ENCODE results near the gene TBKBP1.
"Not testable (repeated sequence)": the region's sequence is repeated elsewhere in the genome, so short reads cannot be mapped to it uniquely, and the experiment has no call there.

Gene TBKBP1

GRCh38 chr17:47675380-47676198 is 18.4 kb upstream of the TBKBP1 start:
- DNase-seq, result peak in 1 of 42 donors; percentile 28

GRCh38 chr17:47676199-47676472 is 17.8 kb upstream of the TBKBP1 start:
- no peak for DNase-seq
- intact Hi-C loops (cut with DNase I), result no loop called here

More at GRCh38 chr17:47675380-47676198, 18.4 kb upstream of the TBKBP1 start:
- intact Hi-C loops (cut with DNase I), result no loop called here

- intact Hi-C loops (cut with DNase I), result no loop called here
- DNase-seq, result no peak
These were observed 17.3 kb upstream of the TBKBP1 start for GRCh38 chr17:47676510-47677165.

- intact Hi-C loops (cut with DNase I), result no loop called here
- peak in 1 of 42 donors; percentile 31 for DNase-seq
These were observed 15.8 kb upstream of the TBKBP1 start for GRCh38 chr17:47678196-47678595.

DNA sequence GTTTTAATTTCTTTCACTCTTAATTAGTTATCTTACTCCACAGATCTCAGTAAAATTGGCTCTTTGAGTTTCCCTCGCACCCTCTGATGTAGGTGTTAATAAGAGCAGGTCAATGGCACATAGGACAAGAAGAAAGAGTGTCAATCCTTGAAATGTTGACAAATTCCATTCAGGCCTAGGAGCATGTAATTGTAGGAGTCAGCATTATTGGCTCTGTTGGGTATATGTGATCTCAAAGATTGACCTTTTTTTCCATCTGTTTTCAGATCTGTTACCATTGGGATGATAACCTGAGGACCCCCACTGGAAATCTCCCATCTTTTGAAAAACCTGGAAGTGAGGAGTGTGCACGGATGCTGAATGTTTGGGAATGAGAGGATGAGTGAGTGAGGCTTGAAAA is 11.8 kb upstream of the TBKBP1 start:
- intact Hi-C loops (cut with DNase I), result no loop called here
- no peak for DNase-seq

DNA sequence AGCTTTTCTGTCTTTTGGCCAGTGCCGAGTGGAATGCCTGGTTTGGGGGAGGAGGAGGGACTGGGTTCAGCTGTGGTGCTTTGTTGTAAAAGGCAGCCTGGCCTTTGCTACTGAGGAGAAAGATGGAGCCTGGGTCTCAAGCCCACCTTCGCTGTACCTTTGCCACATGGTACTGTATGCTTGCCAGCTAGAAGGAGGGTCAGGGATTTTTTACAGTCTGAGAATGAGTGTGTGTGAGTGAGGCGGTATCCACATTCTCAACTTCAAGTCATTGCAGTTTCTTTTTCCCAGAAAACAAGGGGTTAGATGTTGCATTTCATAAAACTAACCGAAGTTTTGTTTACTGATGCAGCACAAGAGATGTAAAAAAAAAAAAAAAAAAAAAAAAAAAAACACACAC is 11.2 kb upstream of the TBKBP1 start:
- DNase-seq; intact Hi-C loops (cut with DNase I): not testable (repeated sequence)

DNA sequence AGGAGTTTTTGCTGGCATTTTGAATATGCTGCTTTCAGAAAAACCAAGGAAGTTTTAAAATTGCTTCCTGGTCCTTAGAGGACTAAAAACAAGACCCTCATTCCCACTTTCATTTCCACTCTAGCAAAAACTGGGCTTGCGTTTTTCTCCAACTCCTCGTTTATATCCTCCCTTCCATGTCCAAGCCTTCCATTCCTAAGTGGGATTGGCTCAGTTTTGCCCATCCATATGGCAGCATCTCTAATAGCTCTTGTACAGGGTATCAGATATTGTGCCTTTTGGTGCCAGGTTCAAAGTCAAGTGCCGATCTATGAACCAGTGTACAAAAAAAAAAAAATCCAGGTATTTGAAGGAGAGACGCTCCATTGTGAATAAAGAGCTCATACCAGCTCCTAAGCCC is 9.9 kb upstream of the TBKBP1 start:
- peak in 1 of 42 donors; percentile 28 for DNase-seq
- intact Hi-C loops (cut with DNase I), result no loop called here

- intact Hi-C loops (cut with DNase I), result no loop called here
- no peak for DNase-seq
These were observed 9.3 kb upstream of the TBKBP1 start for GRCh38 chr17:47684535-47685193.

GRCh38 chr17:47685556-47686275 is 8.2 kb upstream of the TBKBP1 start:
- DNase-seq, result no peak
- intact Hi-C loops (cut with DNase I), result no loop called here

GRCh38 chr17:47686276-47686635 is 7.7 kb upstream of the TBKBP1 start:
- DNase-seq, result no peak
- intact Hi-C loops (cut with DNase I), result no loop called here

DNA sequence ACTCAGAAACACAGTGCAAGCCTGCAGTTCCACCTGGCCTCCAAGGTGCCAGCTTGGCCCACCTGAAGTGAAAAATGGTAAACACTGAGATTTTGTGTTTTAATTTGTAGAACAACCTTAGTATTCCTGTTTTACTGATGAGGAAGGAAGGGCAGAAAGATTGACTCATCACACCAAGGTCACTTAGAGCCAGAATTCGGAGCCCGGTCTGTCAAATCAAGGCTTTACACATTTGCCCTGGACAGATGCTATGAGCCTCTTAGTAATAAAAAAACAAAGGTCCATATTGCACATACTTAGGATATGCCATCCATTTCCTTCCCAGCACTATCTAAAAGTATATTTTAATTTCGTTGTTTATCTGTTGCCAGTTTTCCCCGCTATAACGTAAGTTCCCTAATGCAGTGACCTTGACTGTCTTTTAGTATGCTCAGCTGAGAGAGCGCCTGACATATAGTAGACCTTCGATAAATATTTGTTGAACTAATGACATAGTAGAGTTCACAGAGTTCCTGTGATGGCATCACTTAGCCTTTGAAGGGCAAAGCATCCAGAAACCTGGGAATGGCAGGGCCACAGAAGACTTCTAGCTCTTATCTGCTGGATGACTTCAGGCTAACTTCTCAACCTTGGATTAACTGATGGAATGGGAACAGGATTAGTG is 7.2 kb upstream of the TBKBP1 start:
- DNase-seq, result no peak
- intact Hi-C loops (cut with DNase I), result no loop called here

GRCh38 chr17:47687328-47687690 is 6.7 kb upstream of the TBKBP1 start:
- DNase-seq, result no peak
- intact Hi-C loops (cut with DNase I), result no loop called here

DNA sequence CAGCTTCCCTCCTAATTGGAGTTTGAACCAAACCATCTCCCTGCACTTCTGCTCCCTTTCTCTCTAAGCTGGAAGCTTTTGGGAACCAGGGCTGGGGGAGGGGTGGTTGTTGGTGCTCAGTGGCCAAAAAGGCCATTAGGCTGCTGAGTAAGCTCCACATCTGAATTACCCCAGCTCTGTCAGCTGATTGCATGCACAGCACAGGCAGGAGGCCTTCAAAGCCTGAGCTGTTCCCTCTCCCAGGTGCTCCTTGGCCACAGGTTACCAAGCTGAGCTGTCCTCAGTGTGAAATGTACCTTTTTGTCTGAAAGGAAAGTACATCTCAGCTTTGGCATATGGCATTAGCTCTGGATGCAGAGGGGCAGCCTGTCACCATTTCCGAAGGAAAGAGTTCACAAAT is 6.2 kb upstream of the TBKBP1 start:
- DNase-seq, result peak in 17 of 42 donors; percentile 26 to 72 (median 46)
- intact Hi-C loops (cut with DNase I), result no loop called here

- DNase-seq, result peak in 5 of 42 donors; percentile 16 to 48 (median 27)
- intact Hi-C loops (cut with DNase I), result loop anchor here (10.0 kb wide), 1 partner anchor 115 kb away; no protein-coding TSS in a partner anchor
These were observed 3.8 kb upstream of the TBKBP1 start for GRCh38 chr17:47690121-47690520.

- peak in 1 of 42 donors; percentile 6 for DNase-seq
- intact Hi-C loops (cut with DNase I), result loop anchor here (10.0 kb wide), 1 partner anchor 112 kb away; no protein-coding TSS in a partner anchor
These were observed 1.6 kb upstream of the TBKBP1 start for GRCh38 chr17:47692137-47692894.

DNA sequence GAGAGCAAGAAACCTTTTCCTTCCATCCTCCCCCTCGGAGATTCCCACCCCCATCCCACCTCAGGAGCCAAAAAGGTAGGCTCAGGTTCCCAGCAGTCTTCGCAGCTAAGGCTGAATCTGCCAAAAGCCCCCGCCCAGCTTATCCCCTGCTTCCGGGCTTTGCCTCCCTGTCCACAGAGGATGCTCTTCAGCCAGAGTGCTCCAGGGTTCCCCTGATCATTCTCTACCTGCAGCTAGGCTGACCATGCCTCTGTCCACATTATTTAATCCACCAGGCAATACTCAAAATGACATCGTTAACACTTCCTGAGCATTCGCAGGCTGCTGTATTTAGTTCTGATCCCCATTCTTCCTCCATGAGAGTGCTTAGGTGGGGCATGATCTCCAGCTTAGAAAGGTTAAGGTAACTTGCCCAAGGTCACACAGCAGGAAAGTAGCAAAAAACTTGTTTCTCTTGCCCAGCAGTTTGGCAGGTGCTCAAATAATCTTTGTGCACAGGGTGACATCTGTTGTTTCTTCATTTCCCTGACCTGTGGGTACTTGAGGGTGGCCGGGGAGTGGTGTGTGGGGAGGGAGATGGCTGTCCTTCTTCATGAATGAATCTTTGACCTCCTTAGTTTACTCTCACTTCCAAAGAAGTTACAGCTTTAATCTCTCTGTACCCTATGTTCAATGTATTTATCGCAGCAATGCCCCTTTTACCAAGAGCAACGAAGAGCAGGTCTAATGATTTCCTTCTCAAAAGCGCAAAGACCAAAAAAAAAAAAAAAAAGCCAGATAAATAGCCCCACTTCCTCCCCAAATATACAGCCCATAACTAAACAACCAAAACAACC is 848 bp upstream of the TBKBP1 start:
- intact Hi-C loops (cut with DNase I), result loop anchor here (10.0 kb wide), 1 partner anchor 112 kb away; no protein-coding TSS in a partner anchor
- DNase-seq, result peak in 2 of 42 donors; percentile 19 to 30

Data from head of caudate nucleus (tissue), 42 donors.